Endothelial cell of umbilical vein (primary cell): ENCODE data around the gene SLC2A1. TPM values are rescaled to one million over a fixed set of nuclear protein-coding genes. Genes with fewer than 3 reads are reported as not detected.

Experiments used
- BruUV-seq: library from RNA; stranded (reverse); fragments of 400-500 nt; replicated peaks from 2 replicates; lab custom pipeline; 2021; lab: Mats Ljungman, UMichigan
- CTCF ChIA-PET: fragments of 300-600, 350-600 bp; sonication (Branson Sonifier 250); formaldehyde crosslinking; loops from one replicate; lab custom pipeline; 2021; ENCODE audit warnings: antibody characterized with exemption, inconsistent platforms; lab: Charles Lee
- POLR2A ChIA-PET: fragments of 300-600, 350-600 bp; sonication (Branson Sonifier 250); formaldehyde crosslinking; loops from one replicate; lab custom pipeline; 2021; ENCODE audit warnings: antibody characterized with exemption, inconsistent platforms; lab: Charles Lee
- DNase-seq: peaks from one replicate; pipeline ENCODE4 v3.0.0-alpha.2; 2011; ENCODE audit warnings: low read depth, low spot score
- FAIRE-seq: peaks from 2 replicates; lab custom pipeline; 2011; peaks lifted over from hg19 to GRCh38; lab: Jason Lieb, UNC
- H2AFZ ChIP-seq: 2 replicates; pipeline ENCODE4 v1.6.0; 2012; ENCODE audit warnings: low read depth, low read length, control low read depth, inconsistent platforms
- H3K27ac ChIP-seq: 2 replicates; pipeline ENCODE4 v1.5.1; 2011; ENCODE audit warnings: low read depth, mild to moderate bottlenecking, control low read depth, low read length, moderate library complexity; ENCODE audit not compliant: insufficient read depth
- H3K27me3 ChIP-seq, 2 experiments: 2 replicates each; pipeline versions ENCODE4 v1.6.0 to v1.6.1; 2011; ENCODE audit warnings: low read length in 2 of 2, mixed read lengths in 1 of 2; ENCODE audit not compliant: control insufficient read depth in 2 of 2, insufficient read depth in 2 of 2
- H3K36me3 ChIP-seq, 2 experiments: 2 replicates in 1 of 2; 3 replicates in 1 of 2; pipeline ENCODE4 v1.5.1; 2011; ENCODE audit warnings: low read length in 2 of 2, mild to moderate bottlenecking in 1 of 2, moderate library complexity in 1 of 2; ENCODE audit not compliant: control insufficient read depth in 2 of 2, insufficient read depth in 2 of 2; ENCODE audit errors: extremely low read depth in 1 of 2
- H3K4me1 ChIP-seq: 3 replicates; pipeline ENCODE4 v1.5.1; 2011; ENCODE audit warnings: mild to moderate bottlenecking, low read length; ENCODE audit not compliant: control insufficient read depth, insufficient read depth; ENCODE audit errors: extremely low read depth
- H3K4me2 ChIP-seq: 2 replicates; pipeline ENCODE4 v1.6.1; 2011; ENCODE audit warnings: low read length, control low read depth, mixed read lengths; ENCODE audit not compliant: insufficient read depth
- H3K4me3 ChIP-seq, 3 experiments: fragments of 200-600 bp in 1 of 3; sonication (generic), shearing (Covaris generic) in 1 of 3; replicated peaks in 1 of 3; 2 replicates each; pipeline ENCODE4 v1.5.1; 2011 to 2016; ENCODE audit warnings: control low read depth in 3 of 3, low read length in 3 of 3, mild to moderate bottlenecking in 2 of 3, inconsistent platforms in 1 of 3, low read depth in 1 of 3, moderate library complexity in 1 of 3; ENCODE audit not compliant: insufficient read depth in 1 of 3
- H3K79me2 ChIP-seq: 2 replicates; pipeline ENCODE4 v1.6.0; 2012; ENCODE audit warnings: low read length, inconsistent platforms; ENCODE audit not compliant: control insufficient read depth, insufficient read depth
- H3K9ac ChIP-seq: replicated peaks from 2 replicates; pipeline ENCODE3; 2011; ENCODE audit warnings: low read length, control low read depth; ENCODE audit not compliant: insufficient read depth; ENCODE audit errors: extremely low read depth
- H3K9me1 ChIP-seq: replicated peaks from 3 replicates; pipeline ENCODE4 v1.6.0; 2011; ENCODE audit warnings: mild to moderate bottlenecking, low read length; ENCODE audit not compliant: control insufficient read depth, insufficient read depth; ENCODE audit errors: extremely low read depth
- H3K9me3 ChIP-seq: replicated peaks from 2 replicates; pipeline ENCODE4 v1.5.1; 2012; ENCODE audit warnings: low read length, inconsistent platforms; ENCODE audit not compliant: control insufficient read depth, insufficient read depth
- H4K20me1 ChIP-seq: replicated peaks from 2 replicates; pipeline ENCODE3; 2011; ENCODE audit warnings: mild to moderate bottlenecking, low read length; ENCODE audit not compliant: control insufficient read depth, insufficient read depth; ENCODE audit errors: extremely low read depth
- EZH2 ChIP-seq: IDR thresholded peaks from 2 replicates; pipeline ENCODE4 v1.6.1; 2012; ENCODE audit warnings: borderline replicate concordance, low read depth, mild to moderate bottlenecking, moderate library complexity, low read length, inconsistent platforms; ENCODE audit not compliant: severe bottlenecking
- FOS ChIP-seq: IDR thresholded peaks from 2 replicates; pipeline ENCODE4 v1.6.1; 2011; ENCODE audit warnings: mild to moderate bottlenecking, low read length, moderate library complexity, borderline replicate concordance; ENCODE audit not compliant: insufficient read depth
- GATA2 ChIP-seq: IDR thresholded peaks from 2 replicates; pipeline ENCODE4 v1.7.0; 2011; ENCODE audit warnings: low read depth, mild to moderate bottlenecking, moderate library complexity, mixed read lengths, low read length; ENCODE audit not compliant: insufficient read length, insufficient read depth
- JUN ChIP-seq: IDR thresholded peaks from 2 replicates; pipeline ENCODE4 v1.6.1; 2011; ENCODE audit warnings: borderline replicate concordance, low read depth; ENCODE audit not compliant: insufficient read length, insufficient read depth
- MYC ChIP-seq: IDR thresholded peaks from one replicate; pipeline ENCODE4 v1.6.1; 2011; ENCODE audit warnings: mild to moderate bottlenecking, low read depth, low read length
- POLR2A ChIP-seq: IDR thresholded peaks from 2 replicates; pipeline ENCODE4 v1.6.1; 2012; ENCODE audit warnings: low read depth, mild to moderate bottlenecking, control low read depth, low read length
- POLR2AphosphoS5 ChIP-seq: IDR thresholded peaks from 2 replicates; pipeline ENCODE4 v1.6.1; 2012; ENCODE audit warnings: low read depth, mild to moderate bottlenecking, control low read depth, low read length, moderate library complexity; ENCODE audit not compliant: insufficient read depth
- dilution Hi-C: fragments of 300-500 bp; cut with MboI; formaldehyde crosslinking; loops from one replicate; pipeline ENCODE4 v1.15.0; 2019; ENCODE audit warnings: low sequenced_read_pairs; ENCODE audit not compliant: extremely low pct_ligation_motif_present
- intact Hi-C: fragments of 100-400 bp; cut with micrococcal nuclease; formaldehyde crosslinking; loops from one replicate; pipeline ENCODE4 v1.10.0; 2022
- polyA plus RNA-seq, 4 experiments: library from polyadenylated mRNA; depleted of rRNA in 3 of 4; stranded (reverse) in 3 of 4; unstranded in 1 of 4; fragments of >200 nt; gene quantifications; 2 replicates each; pipeline versions ENCODE4 v1.2.1 to v1.2.3, GENCODE V29; 2011 to 2012; ENCODE audit warnings: missing spikeins in 1 of 4
- total RNA-seq: library from RNA; stranded (reverse); gene quantifications from 2 replicates; pipeline ENCODE4 v1.2.3, GENCODE V29; 2021
- TF ChIP-seq, protein P1 (sequence below): IDR thresholded peaks from 2 replicates; pipeline ENCODE4 v1.6.1; 2011; ENCODE audit not compliant: insufficient read depth, insufficient read length
- TF ChIP-seq, protein P2 (sequence below), 2 donors: IDR thresholded peaks; 1 replicate in 1 of 2; 2 replicates in 1 of 2; pipeline ENCODE4 v1.5.1; 2011; ENCODE audit warnings: low read length in 2 of 2, mild to moderate bottlenecking in 2 of 2, moderate library complexity in 2 of 2, control low read depth in 1 of 2, inconsistent platforms in 1 of 2, low read depth in 1 of 2; ENCODE audit not compliant: insufficient read depth in 1 of 2; ENCODE audit errors: extremely low read depth in 1 of 2

Gene SLC2A1
- total and polyA plus RNA-seq, 2 donors (not counting 3 experiments of a cell fraction or from before 2014, with no cell fraction given), result 42.2 to 46.5 TPM

DNA sequence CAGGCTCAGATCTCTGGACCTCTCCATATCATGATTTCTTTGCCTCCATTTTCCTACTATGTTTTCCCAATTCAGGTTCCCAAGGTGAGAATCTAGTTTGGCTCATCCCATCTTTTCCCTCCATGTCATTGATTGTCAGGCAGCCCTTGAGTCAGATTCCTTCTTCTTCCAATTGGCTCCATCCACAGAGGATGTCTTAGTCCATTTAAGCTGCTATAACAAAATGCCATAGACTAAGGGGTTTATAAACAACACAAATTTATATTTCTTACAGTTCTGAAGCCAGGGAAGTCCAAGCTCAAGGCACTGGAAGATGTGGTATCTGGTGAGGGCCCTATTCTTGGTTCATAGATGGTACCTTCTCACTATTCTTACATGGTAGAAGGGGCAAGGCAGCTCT is 42.8 kb upstream of the SLC2A1 start:
- peaks cover 4 to 6% of the 10 kb centered on the region in 2 experiments for H3K27me3 ChIP-seq
- H3K27ac ChIP-seq, result no peak overlapping the region
- DNase-seq (no peak), FAIRE-seq (no peak)
- no peak overlapping the region for H2AFZ ChIP-seq
- intact Hi-C loops, result no loop called here
- no peaks in the 10 kb centered on the region for H4K20me1 ChIP-seq
- no peak overlapping the region for H3K4me2 ChIP-seq
- H3K9me3 ChIP-seq, result no peaks in the 10 kb centered on the region
- H3K4me3 ChIP-seq, result no peak overlapping the region
- POLR2A ChIA-PET, result no interaction called here
- CTCF ChIA-PET, result interaction anchor here (1.1 kb wide), 1 partner anchor 78 kb away, joined by 3 read pairs; no protein-coding TSS in a partner anchor
- dilution Hi-C loops, result no loop called here
- H3K4me1 ChIP-seq, result no peaks in the 10 kb centered on the region
- TF ChIP-seq JUN (no peak), POLR2AphosphoS5 (no peak), FOS (no peak), GATA2 (no peak), EZH2 (no peak), MYC (no peak), POLR2A (no peak)
- TF ChIP-seq, protein P1, sequence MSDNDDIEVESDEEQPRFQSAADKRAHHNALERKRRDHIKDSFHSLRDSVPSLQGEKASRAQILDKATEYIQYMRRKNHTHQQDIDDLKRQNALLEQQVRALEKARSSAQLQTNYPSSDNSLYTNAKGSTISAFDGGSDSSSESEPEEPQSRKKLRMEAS, result no peak
- TF ChIP-seq, protein P2, sequence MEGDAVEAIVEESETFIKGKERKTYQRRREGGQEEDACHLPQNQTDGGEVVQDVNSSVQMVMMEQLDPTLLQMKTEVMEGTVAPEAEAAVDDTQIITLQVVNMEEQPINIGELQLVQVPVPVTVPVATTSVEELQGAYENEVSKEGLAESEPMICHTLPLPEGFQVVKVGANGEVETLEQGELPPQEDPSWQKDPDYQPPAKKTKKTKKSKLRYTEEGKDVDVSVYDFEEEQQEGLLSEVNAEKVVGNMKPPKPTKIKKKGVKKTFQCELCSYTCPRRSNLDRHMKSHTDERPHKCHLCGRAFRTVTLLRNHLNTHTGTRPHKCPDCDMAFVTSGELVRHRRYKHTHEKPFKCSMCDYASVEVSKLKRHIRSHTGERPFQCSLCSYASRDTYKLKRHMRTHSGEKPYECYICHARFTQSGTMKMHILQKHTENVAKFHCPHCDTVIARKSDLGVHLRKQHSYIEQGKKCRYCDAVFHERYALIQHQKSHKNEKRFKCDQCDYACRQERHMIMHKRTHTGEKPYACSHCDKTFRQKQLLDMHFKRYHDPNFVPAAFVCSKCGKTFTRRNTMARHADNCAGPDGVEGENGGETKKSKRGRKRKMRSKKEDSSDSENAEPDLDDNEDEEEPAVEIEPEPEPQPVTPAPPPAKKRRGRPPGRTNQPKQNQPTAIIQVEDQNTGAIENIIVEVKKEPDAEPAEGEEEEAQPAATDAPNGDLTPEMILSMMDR (IDR thresholded peaks at IDR 0.05; ENCODE audit: extremely low read depth in 1 of 2, insufficient read depth in 1 of 2, low read depth in 1 of 2, low read length in 2 of 2), result no peak
- H3K36me3 ChIP-seq, result no peaks in the 10 kb centered on the region
- H3K79me2 ChIP-seq, result no peaks in the 10 kb centered on the region
- no peaks in the 10 kb centered on the region for H3K9me1 ChIP-seq
- H3K9ac ChIP-seq, result no peak overlapping the region
- BruUV-seq, result no TSS peak
